Tongue (tissue), 2 donors: ENCODE results near the gene NUP50. TPM values are rescaled to one million over a fixed set of nuclear protein-coding genes. Genes with fewer than 3 reads are reported as not detected.
A peak's percentile ranks its signal among the peaks of the same experiment; 100 is the strongest.
"Not testable (repeated sequence)": the region's sequence is repeated elsewhere in the genome, so short reads cannot be mapped to it uniquely, and the experiment has no call there.

Experiments
- DNase-seq: peaks from one replicate; pipeline ENCODE4 v3.0.0-alpha.2; 2015
- total RNA-seq: library from RNA; depleted of rRNA; stranded (reverse); fragments of >200 nt; gene quantifications from one replicate; pipeline ENCODE4 v1.2.3, GENCODE V29; 2014

The NUP50 gene
- total RNA-seq, 1 donor from 2014 or later: 49.0 TPM

DNA sequence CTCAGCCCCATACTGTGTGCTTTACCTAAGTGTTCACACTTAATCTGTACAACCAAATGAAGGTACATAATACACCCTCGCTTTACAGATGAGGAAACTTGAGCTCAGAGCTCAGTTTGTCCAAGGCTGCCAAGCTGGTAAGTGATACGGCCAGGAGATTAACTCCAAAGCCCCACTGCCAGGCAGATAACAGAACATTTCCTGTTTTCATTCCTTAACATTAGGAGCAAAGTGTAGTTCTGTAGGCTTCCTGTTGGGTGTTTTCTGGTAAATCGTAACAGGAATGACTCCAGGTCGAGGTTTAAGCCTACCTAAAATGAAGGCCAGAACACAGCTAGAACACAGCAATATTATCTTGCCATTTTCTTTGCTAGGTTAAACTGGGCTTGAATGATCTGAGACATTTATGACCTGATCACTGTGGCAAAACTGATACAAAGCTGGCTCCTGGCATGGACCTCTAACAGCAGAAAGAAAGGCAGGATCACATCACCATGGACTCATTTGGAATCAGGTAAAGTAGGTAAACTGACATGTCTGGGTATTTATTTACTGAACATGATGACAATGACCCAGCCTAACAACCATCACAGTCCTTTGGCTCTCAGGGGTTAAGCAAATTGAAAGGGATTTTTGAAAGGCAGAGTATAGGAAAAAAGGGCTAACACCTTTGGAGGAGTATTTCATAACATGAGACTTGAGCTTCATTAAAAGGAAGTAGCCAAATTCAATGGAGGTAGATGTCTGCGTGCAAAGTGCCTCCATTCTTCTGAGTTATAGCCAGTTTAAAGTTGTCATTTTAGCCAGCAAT, 3.9 kb upstream of the NUP50 start:
- no peak for DNase-seq

- DNase-seq: no peak
These were observed 1.2 kb upstream of the NUP50 start for GRCh38 chr22:45162531-45162930.

GRCh38 chr22:45163099-45163450, 650 bp upstream of the NUP50 start:
- DNase-seq: peak; percentile 74

DNA sequence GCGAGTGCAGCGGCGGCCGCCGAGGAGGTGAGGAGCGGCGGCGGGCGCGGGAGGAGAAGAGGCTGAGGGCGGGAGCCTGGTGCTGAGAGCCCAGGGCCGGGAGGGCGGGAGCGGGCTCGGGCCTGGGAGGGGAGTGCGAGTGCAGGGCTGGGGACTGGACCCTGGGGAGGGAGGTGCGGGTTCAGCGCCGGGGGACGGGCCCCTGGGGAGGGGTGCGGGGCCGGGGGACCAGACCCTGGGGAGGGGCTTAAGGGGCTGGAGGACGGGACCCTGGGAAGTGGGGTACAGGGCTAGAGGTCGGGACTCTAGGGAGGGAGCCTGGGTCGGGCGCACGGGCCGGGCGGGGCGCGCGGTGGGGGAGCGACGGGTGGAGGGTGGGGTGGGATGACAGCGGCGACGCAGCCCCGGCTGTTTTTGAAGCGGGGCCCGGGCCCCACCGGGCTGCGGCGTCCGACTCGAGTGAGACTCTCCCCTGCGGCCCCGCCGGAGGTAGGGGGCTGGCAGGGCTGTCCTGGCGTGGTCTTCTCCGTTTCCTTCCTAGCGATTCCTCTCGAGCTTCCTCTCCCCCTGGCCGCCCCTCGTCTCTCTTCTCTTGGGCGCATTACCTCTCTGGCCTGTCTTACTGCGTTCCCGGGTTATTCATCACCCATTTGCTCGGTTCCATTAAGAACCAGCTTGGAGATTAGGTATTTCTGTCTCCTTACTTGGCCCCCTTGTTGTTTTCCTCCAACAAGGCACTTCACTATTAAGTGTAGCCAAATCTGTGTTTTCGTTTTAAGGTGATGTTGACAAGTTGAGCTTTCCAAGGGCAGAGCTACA, 754 bp downstream of the NUP50 start:
- DNase-seq: peak; percentile 31

DNA sequence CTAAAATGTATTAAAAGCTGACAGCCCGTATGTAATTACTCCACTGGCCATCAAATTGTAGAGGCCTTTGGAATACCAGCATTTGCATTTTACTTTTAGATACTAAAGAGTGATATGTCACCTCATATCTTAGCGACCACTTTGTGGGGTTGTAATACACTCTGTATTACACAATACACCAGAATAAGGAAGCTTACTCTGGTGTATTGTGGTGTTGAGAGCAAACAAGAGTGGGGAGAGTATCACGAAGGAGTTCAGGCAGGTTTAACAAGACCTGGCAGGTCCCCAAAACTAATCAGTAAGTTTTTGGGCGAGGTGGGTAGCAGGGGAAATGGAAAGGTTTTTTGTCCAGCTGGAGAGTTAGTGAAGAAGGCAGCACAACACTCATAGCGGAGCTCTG, 3.2 kb downstream of the NUP50 start:
- no peak for DNase-seq

DNA sequence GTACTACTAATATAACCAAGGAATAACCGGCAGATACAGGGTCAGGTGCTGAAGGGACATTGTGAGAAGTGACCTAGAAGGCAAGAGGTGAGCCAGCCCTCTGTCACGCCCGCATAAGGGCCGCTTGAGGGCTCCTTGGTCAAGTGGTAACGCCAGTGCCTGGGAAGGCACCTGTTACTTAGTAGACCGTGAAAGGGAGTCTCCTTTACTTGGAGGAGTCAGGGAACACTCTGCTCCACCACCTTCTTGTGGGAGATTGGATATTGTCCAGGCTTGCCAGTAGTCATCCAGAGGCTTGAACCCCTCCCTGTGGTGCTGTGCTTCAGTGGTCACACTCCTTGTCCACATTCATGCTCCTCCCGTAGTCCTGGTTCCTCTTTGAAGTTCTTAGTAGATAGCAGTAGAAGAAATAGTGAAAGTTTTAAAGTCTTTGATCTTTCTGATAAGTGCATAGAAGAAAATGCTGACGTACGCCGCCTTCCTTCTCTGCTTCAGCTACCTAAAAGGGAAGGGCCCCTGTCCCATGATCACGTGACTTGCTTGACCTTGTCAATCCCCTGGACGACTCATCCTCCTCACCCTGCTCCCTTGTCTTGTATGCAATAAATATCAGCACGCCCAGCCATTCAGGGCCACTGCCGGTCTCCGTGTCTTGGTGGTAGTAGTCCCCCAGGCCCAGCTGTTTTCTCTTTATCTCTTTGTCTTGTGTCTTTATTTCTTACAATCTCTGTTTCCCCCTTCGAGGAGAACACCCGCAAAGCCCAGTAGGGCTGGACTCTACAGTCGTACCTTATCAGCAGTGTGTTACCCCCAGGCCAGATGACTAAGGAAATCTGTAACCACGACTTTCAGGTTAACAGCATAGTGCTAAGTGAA, 6.1 kb downstream of the NUP50 start:
- no peak for DNase-seq

DNA sequence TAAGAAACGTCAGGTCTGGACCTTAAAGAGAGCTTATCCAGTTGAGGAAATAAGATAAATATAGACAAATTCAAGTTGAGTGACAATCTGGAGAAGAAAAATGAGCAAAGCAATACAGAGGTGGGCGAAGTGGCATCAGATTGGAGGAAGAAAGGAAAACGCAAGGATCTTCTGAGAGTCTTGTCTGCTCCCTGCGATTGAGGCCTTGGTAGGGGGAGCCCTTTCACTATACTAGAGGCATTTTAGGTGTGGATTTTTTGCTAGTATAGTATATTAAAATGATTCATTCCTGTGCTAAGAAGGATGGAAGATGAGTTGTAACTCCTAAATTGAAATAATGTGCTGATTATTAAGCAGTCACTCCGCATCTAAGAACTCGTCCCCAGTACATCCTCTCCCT, 8.1 kb downstream of the NUP50 start:
- no peak for DNase-seq

GRCh38 chr22:45172881-45173585, 9.3 kb downstream of the NUP50 start:
- no peak for DNase-seq

DNA sequence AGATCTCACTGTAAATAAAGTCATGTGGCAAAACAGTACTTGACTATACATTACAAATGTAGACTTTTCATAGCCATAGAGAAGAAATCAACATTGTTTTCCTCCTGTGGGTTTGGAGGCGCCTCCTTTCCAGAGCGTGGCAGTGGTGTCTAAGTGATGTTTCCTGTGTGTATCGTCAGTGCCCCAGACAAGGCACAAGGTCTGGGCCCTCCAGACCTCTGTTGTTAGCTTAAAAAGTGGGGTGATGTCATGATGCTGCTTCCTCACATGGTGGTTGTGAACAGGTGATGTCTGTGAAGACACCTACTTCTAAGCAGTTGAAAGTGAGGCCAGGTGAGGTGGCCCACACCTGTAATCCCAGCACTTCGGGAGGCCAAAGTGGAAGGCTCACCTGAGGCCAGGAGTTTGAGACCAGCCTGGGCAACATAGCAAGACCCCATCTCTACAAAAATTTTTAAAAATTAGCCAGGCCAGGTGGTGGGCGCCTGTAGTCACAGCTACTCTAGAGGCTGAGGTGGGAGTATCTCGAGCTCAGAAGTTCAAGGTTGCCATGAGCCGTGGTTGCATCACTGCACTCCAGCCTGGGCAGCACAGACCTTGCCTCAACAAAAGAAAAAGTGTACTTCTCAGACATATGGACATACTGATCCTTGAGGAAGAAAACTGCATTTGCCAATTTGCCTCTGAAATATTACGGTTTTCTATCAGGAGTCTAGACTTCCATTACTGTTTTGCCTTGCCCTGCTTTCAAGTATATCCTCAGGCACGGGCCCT, 15.7 kb downstream of the NUP50 start:
- no peak for DNase-seq

- DNase-seq: no peak
These were observed 16.5 kb downstream of the NUP50 start for GRCh38 chr22:45180146-45180679.

- no peak for DNase-seq
These were observed 17.5 kb downstream of the NUP50 start for GRCh38 chr22:45181240-45181639.

GRCh38 chr22:45181766-45182165, 18.0 kb downstream of the NUP50 start:
- no peak for DNase-seq

GRCh38 chr22:45183974-45184373, 20.2 kb downstream of the NUP50 start:
- DNase-seq: no peak

- DNase-seq: no peak
These were observed 22.2 kb downstream of the NUP50 start for GRCh38 chr22:45185718-45186514.

DNA sequence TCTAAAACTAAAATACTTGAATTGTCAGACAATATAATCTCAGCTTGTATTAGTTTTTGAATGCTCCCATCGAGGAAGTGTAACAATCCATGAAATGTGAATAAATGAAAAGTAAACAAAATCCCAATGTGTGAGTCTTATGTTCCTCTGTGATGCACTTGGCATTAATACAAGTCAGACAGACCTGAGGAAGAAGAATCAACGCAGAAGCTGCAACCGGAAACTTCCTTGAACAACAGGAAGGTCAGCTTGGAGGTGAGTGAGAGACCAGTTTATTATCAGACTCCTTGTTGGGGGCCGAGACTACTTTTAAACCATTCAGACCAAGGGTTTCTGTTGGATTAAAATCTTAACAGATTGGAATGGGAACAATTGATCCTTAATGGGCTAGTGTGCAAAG, 24.2 kb downstream of the NUP50 start:
- no peak for DNase-seq

DNA sequence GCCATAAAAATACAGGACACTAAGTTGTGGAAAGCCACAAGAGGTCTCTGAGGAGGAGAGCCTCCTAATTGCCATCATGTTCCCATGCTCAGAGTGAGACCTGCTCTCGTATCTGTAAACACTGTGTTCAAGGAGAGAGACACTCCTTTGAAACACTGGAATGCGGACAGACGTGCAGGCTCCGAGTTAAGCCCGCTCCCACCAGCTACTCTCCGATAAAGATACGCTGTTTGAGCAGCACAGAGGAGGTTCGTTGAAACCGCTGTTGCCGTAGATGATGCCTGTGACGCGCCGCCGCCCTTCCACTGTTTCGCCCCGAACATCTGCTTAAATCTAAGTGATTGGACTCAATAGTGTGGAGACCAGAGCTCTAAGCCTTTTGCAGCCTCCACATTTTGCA, 25.1 kb downstream of the NUP50 start:
- no peak for DNase-seq

DNA sequence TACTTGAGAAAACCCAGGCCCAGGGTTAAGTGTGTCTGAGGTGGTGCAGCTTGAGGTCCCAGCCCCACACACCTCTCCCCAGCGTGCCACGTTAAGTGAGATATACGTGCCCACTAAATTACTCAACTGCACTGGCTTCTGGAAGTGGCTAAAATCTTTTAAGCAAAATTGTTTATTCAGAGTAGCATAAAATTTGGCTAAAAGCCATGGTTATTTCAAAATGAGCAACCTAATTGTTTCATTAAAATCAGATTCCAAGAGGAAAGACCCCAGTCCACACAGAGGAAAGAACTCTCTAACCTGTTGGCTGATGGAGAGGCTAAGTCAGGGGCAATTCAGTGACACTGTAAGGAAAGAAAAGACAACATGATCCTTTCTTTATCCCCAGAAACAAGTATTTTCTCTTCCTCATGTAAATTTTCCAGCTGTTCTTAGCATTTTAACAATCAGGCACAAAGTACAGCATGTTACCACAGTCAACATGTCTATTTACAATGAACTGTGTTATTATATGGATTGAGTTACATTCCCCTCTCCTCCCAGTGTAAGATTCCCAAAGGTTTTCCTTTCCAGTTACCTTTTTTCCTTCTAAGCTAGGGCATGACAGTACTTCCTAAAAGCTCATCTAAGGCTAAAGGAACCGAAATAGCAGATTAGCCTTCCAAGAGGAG, 26.6 kb downstream of the NUP50 start:
- DNase-seq: no peak

DNA sequence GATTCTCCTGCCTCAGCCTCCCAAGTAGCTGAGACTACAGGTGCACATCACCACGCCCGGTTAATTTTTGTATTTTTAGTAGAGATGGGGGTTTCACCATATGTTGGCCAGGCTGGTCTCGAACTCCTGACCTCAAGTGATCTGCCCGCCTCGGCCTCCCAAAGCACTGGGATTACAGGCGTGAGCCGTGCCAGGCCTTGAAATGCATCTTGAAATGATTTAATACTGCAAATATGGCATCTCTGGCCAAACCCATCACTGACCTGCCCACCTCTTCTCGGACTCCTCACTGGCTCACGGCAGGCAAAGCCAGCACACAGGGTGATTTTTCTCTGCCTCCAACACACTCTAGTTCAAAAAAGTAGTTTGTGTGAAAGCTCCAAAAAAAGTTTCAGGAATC, 28.0 kb downstream of the NUP50 start:
- not testable (repeated sequence) for DNase-seq

- DNase-seq: no peak
These were observed 29.0 kb downstream of the NUP50 start for GRCh38 chr22:45192701-45193187.
